Mononuclear cell (primary cell): ENCODE measurements around the gene SLC25A18. TPM values are rescaled to one million over a fixed set of nuclear protein-coding genes. Genes with fewer than 3 reads are reported as not detected.
"Not testable (repeated sequence)": the region's sequence is repeated elsewhere in the genome, so short reads cannot be mapped to it uniquely, and the experiment has no call there.

Experiments used
- H3K27me3 ChIP-seq: 2 replicates; pipeline ENCODE4 v1.6.0; 2011; ENCODE audit warnings: low read length, control low read depth; ENCODE audit not compliant: insufficient read depth
- H3K4me1 ChIP-seq: 2 replicates; pipeline ENCODE4 v1.5.1; 2011; ENCODE audit warnings: mild to moderate bottlenecking, low read length, control low read depth; ENCODE audit not compliant: insufficient read depth
- H3K4me3 ChIP-seq: 2 replicates; pipeline ENCODE4 v1.5.1; 2011; ENCODE audit warnings: mild to moderate bottlenecking, low read length, moderate library complexity
- H3K9me3 ChIP-seq: 2 replicates; pipeline ENCODE4 v1.5.1; 2011; ENCODE audit warnings: low read depth, mild to moderate bottlenecking, control low read depth, low read length
- total RNA-seq: library from RNA; depleted of rRNA; stranded (reverse); fragments of >200 nt; gene quantifications from one replicate; pipeline ENCODE4 v1.2.3, GENCODE V29; 2012

The SLC25A18 gene
- total RNA-seq, 1 donor, result not detected

DNA sequence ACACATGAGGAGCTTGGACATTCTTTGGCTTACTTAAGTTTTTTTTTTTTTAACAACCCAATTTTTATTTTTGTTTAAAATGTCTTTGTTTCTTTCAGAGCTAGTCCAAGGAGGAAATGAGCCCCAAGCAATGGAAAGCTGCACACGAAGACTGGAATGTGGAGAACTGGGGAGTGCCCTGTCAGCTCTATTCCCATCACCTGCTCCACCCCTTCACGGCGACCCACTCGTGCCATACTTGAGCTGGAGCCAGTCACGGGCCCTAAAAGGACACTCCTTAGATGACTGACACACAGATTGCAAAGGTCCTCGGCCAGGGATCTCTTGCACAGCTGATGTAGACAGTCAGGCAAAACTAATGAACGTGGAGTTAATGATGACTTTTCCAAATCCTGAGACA lies 10.6 kb upstream of the SLC25A18 start:
- Histone ChIP-seq H3K4me3 (no peak overlapping the region), H3K4me1 (no peaks in the 10 kb centered on the region), H3K27me3 (no peaks in the 10 kb centered on the region), H3K9me3 (no peaks in the 10 kb centered on the region)

DNA sequence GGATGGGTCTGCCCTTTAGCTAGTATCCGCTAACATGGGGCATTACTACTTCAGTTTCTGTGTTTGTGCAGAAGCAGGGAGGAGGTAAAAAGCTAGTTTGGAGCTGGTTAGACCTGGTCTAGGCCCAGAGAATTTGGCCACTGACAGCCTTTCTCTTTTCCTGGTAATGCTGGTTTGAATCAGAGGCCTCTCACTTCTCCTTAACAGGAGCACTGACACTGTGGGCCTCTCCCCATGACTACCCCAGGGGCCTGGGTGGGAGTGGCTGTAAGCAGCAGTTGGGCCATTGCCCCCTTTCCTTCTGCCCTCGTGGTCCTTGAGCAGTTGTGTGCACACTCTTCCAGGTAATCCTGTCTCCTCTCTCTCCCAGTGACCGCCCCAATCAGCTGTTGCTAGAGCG lies 8.5 kb upstream of the SLC25A18 start:
- Histone ChIP-seq H3K27me3 (no peaks in the 10 kb centered on the region), H3K4me1 (no peaks in the 10 kb centered on the region), H3K9me3 (no peaks in the 10 kb centered on the region), H3K4me3 (no peak overlapping the region)

DNA sequence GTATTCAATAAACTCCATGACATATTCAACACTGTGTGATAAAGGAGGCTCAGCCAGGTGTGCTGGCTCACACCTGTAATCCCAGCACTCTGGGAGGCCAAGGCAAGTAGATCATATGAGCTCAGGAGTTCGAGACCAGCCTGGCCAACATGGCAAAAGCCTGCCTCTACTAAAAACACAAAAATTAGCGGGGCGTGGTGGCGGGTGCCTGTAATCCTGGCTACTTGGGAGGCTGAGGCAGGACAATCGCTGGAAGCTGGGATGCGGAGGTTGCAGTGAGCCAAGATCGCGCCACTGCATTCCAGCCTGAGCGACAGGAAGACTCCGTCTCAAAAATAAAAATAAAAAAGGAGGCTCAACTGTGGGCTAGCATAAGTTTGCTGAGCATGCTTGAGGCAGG lies 4.1 kb upstream of the SLC25A18 start:
- Histone ChIP-seq H3K27me3 (no peaks in the 10 kb centered on the region), H3K4me1 (no peaks in the 10 kb centered on the region), H3K9me3 (no peaks in the 10 kb centered on the region), H3K4me3 (no peak overlapping the region)

GRCh38 chr22:17563936-17564391 lies 666 bp downstream of the SLC25A18 start:
- H3K4me1 ChIP-seq, result no peaks in the 10 kb centered on the region
- H3K4me3 ChIP-seq, result no peak overlapping the region
- H3K9me3 ChIP-seq, result no peaks in the 10 kb centered on the region
- H3K27me3 ChIP-seq, result no peaks in the 10 kb centered on the region

GRCh38 chr22:17566016-17566687 lies 2.9 kb downstream of the SLC25A18 start:
- H3K9me3 ChIP-seq, H3K4me1 ChIP-seq, H3K4me3 ChIP-seq, H3K27me3 ChIP-seq: not testable (repeated sequence)

DNA sequence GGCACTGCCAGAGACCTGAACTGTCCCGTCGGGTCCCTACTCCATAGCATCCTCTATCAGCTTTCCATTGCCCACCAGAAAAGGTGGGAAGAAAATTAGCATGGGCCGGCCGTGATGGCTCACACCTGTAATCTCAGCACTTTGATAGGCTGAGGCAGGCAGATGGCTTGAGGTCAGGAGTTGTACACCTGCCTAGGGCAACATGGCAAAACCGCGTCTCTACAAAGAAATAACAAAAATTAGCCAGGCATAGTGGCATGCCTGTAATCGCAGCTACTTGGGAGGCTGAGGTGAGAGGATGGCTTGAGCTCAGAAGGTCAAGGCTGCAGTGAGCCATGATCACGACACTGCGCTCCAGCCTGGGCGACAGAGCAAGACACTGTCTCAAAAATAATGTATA lies 3.5 kb downstream of the SLC25A18 start:
- Histone ChIP-seq H3K4me1 (no peaks in the 10 kb centered on the region), H3K27me3 (no peaks in the 10 kb centered on the region), H3K9me3 (no peaks in the 10 kb centered on the region)

DNA sequence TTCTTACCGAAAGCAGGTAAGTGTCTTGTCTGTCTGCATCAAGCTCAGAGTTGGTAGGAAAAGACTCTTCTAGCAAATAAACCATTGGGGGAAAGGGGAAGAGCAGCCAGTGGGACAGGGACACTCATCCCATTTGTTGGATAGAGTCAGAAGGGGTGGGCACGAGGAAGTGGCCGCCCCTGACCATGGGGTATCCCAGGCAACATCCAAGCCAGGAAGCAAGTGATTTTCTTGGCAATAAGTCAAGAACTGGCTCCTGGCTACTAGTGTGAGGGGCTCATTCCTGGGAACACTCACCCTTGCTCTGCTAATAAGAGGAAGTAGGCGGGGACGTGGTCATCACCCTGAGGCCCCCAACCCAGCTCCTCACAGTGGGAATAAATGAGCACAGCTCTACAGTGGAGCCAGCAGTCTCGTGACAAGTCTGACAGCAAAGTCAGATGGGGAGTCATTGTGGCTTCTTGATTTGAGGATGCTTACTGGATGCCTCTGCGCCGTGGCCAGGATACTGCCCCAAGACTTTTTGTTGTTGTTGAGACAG lies 6.7 kb downstream of the SLC25A18 start:
- Histone ChIP-seq H3K4me1 (no peaks in the 10 kb centered on the region), H3K9me3 (no peaks in the 10 kb centered on the region), H3K4me3 (no peak overlapping the region), H3K27me3 (no peaks in the 10 kb centered on the region)

More for the DNA sequence above, 3.5 kb downstream of the SLC25A18 start:
- H3K4me3 ChIP-seq, result no peak overlapping the region

GRCh38 chr22:17570851-17571631 lies 7.7 kb downstream of the SLC25A18 start:
- no peaks in the 10 kb centered on the region for H3K9me3 ChIP-seq
- H3K27me3 ChIP-seq, result no peaks in the 10 kb centered on the region
- no peak overlapping the region for H3K4me3 ChIP-seq
- H3K4me1 ChIP-seq, result no peaks in the 10 kb centered on the region

DNA sequence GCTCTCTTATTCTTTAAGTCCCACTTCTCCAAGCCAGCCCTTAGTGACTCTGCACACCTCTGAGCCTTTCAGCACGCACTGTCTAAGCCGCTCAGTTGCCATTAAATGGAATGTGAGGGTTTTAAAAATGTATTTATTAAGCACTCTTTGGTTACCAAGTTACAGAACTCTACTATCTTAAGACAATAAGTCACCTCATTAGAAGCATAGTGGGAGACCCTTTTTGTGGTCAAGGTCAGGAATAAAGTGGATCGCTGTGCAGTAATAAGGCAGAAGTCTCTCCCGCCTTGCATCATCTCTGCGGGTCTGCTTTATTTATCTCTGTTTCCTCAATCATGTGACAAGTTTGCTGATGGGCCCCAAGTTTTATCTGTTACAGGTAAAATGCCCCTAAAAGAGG lies 11.9 kb downstream of the SLC25A18 start:
- H3K4me3 ChIP-seq, result no peak overlapping the region
- no peaks in the 10 kb centered on the region for H3K9me3 ChIP-seq
- no peaks in the 10 kb centered on the region for H3K4me1 ChIP-seq
- no peaks in the 10 kb centered on the region for H3K27me3 ChIP-seq

- Histone ChIP-seq H3K27me3 (no peaks in the 10 kb centered on the region), H3K4me3 (no peak overlapping the region), H3K4me1 (no peaks in the 10 kb centered on the region), H3K9me3 (no peaks in the 10 kb centered on the region)
Measured at GRCh38 chr22:17575681-17576080, 12.4 kb downstream of the SLC25A18 start.

DNA sequence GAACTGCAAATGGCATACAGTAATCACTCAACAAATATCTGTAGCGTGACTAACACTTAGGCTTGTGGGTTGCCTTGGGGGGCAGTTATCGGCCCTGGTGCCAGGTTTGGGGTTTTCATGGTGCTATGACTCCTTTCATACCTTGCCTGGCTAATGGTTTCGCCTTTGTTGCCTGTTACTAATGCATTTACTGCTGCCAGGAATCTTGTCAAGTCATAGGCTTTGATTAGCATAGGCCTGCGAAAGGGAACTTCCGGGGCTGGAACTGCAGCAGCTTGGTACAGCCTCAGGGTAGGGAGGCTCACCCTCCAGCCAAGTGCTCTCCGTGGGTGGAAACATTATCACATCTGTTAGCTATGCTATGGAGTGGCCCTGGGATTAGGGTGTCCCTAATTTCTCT lies 13.2 kb downstream of the SLC25A18 start:
- Histone ChIP-seq H3K9me3 (no peaks in the 10 kb centered on the region), H3K4me1 (no peaks in the 10 kb centered on the region), H3K27me3 (no peaks in the 10 kb centered on the region), H3K4me3 (no peak overlapping the region)

GRCh38 chr22:17578136-17578754 lies 14.9 kb downstream of the SLC25A18 start:
- no peak overlapping the region for H3K4me3 ChIP-seq
- no peaks in the 10 kb centered on the region for H3K4me1 ChIP-seq
- H3K9me3 ChIP-seq, result no peaks in the 10 kb centered on the region
- no peaks in the 10 kb centered on the region for H3K27me3 ChIP-seq

- no peak overlapping the region for H3K4me3 ChIP-seq
- no peaks in the 10 kb centered on the region for H3K9me3 ChIP-seq
- H3K27me3 ChIP-seq, result no peaks in the 10 kb centered on the region
- no peaks in the 10 kb centered on the region for H3K4me1 ChIP-seq
Measured at GRCh38 chr22:17579535-17579981, 16.3 kb downstream of the SLC25A18 start.

DNA sequence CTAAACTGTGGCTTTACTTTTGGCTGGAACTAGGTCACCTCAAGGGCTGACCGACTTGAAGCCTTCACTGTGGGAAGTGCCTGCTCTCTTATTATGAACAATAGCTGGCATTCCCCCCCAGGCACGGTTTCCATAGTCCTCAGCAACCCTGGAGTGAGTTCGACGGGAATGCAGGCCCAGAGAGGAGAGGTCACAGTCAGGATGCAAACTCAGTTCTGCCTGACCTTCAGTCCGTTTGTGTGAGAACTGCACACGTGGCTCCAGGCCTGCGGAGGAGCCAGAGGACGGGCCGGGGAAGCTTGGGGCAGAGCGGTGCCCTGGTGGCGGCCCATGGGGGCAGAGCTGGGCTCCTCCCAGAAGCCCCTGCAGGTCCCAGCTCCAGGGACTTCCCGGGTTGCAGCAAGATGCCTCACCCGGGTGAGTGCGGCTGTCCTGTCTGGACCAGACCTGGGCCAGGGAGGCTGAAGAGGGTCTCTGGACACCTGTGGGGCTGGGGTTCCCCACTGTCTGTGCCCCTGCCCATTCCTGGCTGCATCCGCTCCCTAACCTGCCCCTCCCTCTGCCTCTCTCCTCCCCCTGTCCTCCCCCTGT lies 17.2 kb downstream of the SLC25A18 start:
- H3K4me1 ChIP-seq, result no peaks in the 10 kb centered on the region
- no peak overlapping the region for H3K4me3 ChIP-seq
- H3K27me3 ChIP-seq, result no peaks in the 10 kb centered on the region
- H3K9me3 ChIP-seq, result no peaks in the 10 kb centered on the region

DNA sequence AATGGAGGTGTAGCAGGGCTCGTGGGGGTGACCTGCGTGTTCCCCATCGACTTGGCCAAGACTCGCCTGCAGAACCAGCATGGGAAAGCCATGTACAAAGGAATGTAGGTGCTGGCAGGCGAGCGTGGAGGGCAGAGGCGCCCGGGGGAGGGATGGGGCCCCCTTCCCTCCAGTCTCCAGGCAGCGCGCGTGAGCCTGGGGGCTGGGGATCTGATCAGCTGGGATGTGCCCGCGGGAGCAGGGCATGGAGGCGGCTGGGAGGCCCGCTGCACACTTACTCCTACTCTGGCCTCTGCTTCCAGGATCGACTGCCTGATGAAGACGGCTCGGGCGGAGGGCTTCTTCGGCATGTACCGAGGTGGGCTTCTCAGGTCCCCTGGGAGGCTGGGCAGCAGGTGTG lies 17.8 kb downstream of the SLC25A18 start:
- no peaks in the 10 kb centered on the region for H3K9me3 ChIP-seq
- H3K27me3 ChIP-seq, result no peaks in the 10 kb centered on the region
- H3K4me3 ChIP-seq, result no peak overlapping the region
- H3K4me1 ChIP-seq, result no peaks in the 10 kb centered on the region
